ENCODE data around the gene QRICH2.
"Not testable (repeated sequence)": the region's sequence is repeated elsewhere in the genome, so short reads cannot be mapped to it uniquely, and the experiment has no call there.

Gene QRICH2

GRCh38 chr17:76270770-76271668 is 37.1 kb downstream of the QRICH2 start:
- no peak overlapping the region for H3K4me3 ChIP-seq (ENCODE audit: control insufficient read depth, low read depth, low read length)

GRCh38 chr17:76270127-76270592 is 37.9 kb downstream of the QRICH2 start:
- TF ChIP-seq CTCF (conservative IDR thresholded peaks at IDR 0.05; ENCODE audit: control insufficient read depth, insufficient read depth, low read depth, low read length) = no peak
- DNase-seq (ENCODE audit: low read depth) = no peak

More at GRCh38 chr17:76270770-76271668, 37.1 kb downstream of the QRICH2 start:
- TF ChIP-seq CTCF (conservative IDR thresholded peaks at IDR 0.05; ENCODE audit: control insufficient read depth, insufficient read depth, low read depth, low read length) = no peak
- DNase-seq (ENCODE audit: low read depth) = no peak

GRCh38 chr17:76268991-76269981 is 38.8 kb downstream of the QRICH2 start:
- no peak for DNase-seq (ENCODE audit: low read depth)
- H3K4me3 ChIP-seq (ENCODE audit: control insufficient read depth, low read depth, low read length) = no peak overlapping the region
- no peak for TF ChIP-seq CTCF (conservative IDR thresholded peaks at IDR 0.05; ENCODE audit: control insufficient read depth, insufficient read depth, low read depth, low read length)

More at GRCh38 chr17:76270127-76270592, 37.9 kb downstream of the QRICH2 start:
- no peak overlapping the region for H3K4me3 ChIP-seq (ENCODE audit: control insufficient read depth, low read depth, low read length)

- no peak for TF ChIP-seq CTCF (conservative IDR thresholded peaks at IDR 0.05; ENCODE audit: control insufficient read depth, insufficient read depth, low read depth, low read length)
- no peak overlapping the region for H3K4me3 ChIP-seq (ENCODE audit: control insufficient read depth, low read depth, low read length)
- peak; percentile 84 for DNase-seq (ENCODE audit: low read depth)
Observed at GRCh38 chr17:76268015-76268749, 39.9 kb downstream of the QRICH2 start.

GRCh38 chr17:76267581-76268001 is 40.5 kb downstream of the QRICH2 start:
- not testable (repeated sequence) for H3K4me3 ChIP-seq (ENCODE audit: control insufficient read depth, low read depth, low read length); DNase-seq (ENCODE audit: low read depth)

DNA sequence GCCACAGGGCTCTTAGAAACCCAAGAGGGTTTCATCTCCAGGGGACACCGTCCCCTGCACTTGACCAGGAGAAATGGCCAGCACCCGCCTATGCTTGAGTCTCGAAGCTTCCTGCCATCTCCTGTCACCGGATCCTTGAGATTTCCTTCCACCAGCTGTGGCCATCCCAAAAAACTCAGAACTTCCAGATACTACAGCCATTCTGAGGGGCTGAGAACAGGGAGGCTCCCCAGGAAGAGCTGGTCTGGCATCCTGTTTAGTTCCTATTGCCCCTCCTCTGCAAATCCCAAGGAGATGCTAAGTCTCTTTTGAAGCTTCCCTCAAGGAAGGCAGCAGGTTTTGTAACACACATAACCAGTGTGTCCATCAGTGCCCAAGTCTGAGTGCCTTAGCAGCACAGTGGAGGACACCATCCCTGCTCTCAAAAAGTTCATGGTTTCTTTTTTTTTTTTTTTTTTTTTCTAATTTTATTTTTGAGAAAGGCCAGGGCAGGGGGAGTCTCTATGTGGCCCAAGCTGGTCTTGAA is 41.0 kb downstream of the QRICH2 start:
- no peak for TF ChIP-seq CTCF (conservative IDR thresholded peaks at IDR 0.05; ENCODE audit: control insufficient read depth, insufficient read depth, low read depth, low read length)
- H3K4me3 ChIP-seq (ENCODE audit: control insufficient read depth, low read depth, low read length) = peak overlapping the region; percentile 78
- DNase-seq (ENCODE audit: low read depth) = no peak

Data from fibroblast of mammary gland (primary cell).